ENCODE data around the gene SPATA31C1.

GRCh38 chr9:87950765-87951488 is 33.2 kb downstream of the SPATA31C1 start:
- TF ChIP-seq CTCF (IDR thresholded peaks at IDR 0.05) (peak; percentile 52), EZH2 (IDR thresholded peaks at IDR 0.05; ENCODE audit: borderline replicate concordance, insufficient read depth, low read depth, low read length, poor library complexity, severe bottlenecking) (no peak)
